Liver (tissue), 9 donors: ENCODE data around the gene HRCT1. TPM values are rescaled to one million over a fixed set of nuclear protein-coding genes. Genes with fewer than 3 reads are reported as not detected.

Experiments used
- DNase-seq: peaks from one replicate; pipeline ENCODE4 v3.0.0-alpha.2; 2017; ENCODE audit warnings: low spot score
- H3K27ac ChIP-seq, 2 donors: one replicate each; pipeline ENCODE4 v1.7.0; 2013; ENCODE audit warnings: inconsistent platforms in 2 of 2, low read length in 2 of 2, control low read depth in 1 of 2, low read depth in 1 of 2, mild to moderate bottlenecking in 1 of 2
- H3K27me3 ChIP-seq, 4 donors: one replicate each; pipeline versions ENCODE4 v1.6.1 to v1.7.0; 2013; ENCODE audit warnings: low read length in 3 of 4, inconsistent platforms in 1 of 4, mild to moderate bottlenecking in 1 of 4, moderate library complexity in 1 of 4; ENCODE audit not compliant: control insufficient read depth in 4 of 4, insufficient read depth in 4 of 4
- H3K36me3 ChIP-seq, 4 donors: one replicate each; pipeline versions ENCODE4 v1.6.1 to v1.7.0; 2013; ENCODE audit warnings: low read length in 3 of 4, mild to moderate bottlenecking in 3 of 4, low read depth in 1 of 4, moderate library complexity in 1 of 4; ENCODE audit not compliant: control insufficient read depth in 4 of 4, insufficient read depth in 3 of 4
- H3K4me1 ChIP-seq, 4 donors: one replicate each; pipeline versions ENCODE4 v1.6.1 to v1.7.0; 2013; ENCODE audit warnings: low read length in 3 of 4, mild to moderate bottlenecking in 3 of 4, moderate library complexity in 1 of 4; ENCODE audit not compliant: control insufficient read depth in 4 of 4, insufficient read depth in 4 of 4
- H3K4me3 ChIP-seq, 3 donors: one replicate each; pipeline versions ENCODE4 v1.6.1 to v1.7.0; 2013; ENCODE audit warnings: low read length in 3 of 3, control low read depth in 1 of 3, low read depth in 1 of 3, mild to moderate bottlenecking in 1 of 3
- H3K9ac ChIP-seq, 2 donors: one replicate each; pipeline ENCODE4 v1.7.0; 2013; ENCODE audit warnings: low read length in 2 of 2, mild to moderate bottlenecking in 2 of 2, moderate library complexity in 2 of 2, control low read depth in 1 of 2, low read depth in 1 of 2
- H3K9me3 ChIP-seq, 4 donors: one replicate each; pipeline versions ENCODE4 v1.6.1 to v1.7.0; 2013; ENCODE audit warnings: low read length in 3 of 4; ENCODE audit not compliant: control insufficient read depth in 4 of 4
- ATF3 ChIP-seq: IDR thresholded peaks from 2 replicates; pipeline ENCODE4 v1.6.1; 2016; ENCODE audit warnings: antibody characterized with exemption
- CTCF ChIP-seq: fragments of 150-350 bp; IDR thresholded peaks from 2 replicates; pipeline ENCODE4 v1.5.1; 2017; ENCODE audit warnings: improper control_type of control experiment, low read depth, low read length; ENCODE audit not compliant: missing input control
- EGR1 ChIP-seq, 2 donors: IDR thresholded peaks; 2 replicates each; pipeline ENCODE4 v1.6.1; 2016 to 2018; ENCODE audit warnings: antibody characterized with exemption in 2 of 2, low read depth in 2 of 2
- JUND ChIP-seq, 2 donors: IDR thresholded peaks; 2 replicates each; pipeline ENCODE4 v1.6.1; 2016; ENCODE audit warnings: antibody characterized with exemption in 2 of 2
- NR2F2 ChIP-seq: IDR thresholded peaks from 2 replicates; pipeline ENCODE4 v1.6.1; 2016; ENCODE audit warnings: antibody characterized with exemption
- RAD21 ChIP-seq, 2 donors: IDR thresholded peaks; 2 replicates each; pipeline ENCODE4 v1.6.1; 2016; ENCODE audit warnings: antibody characterized with exemption in 2 of 2, mild to moderate bottlenecking in 2 of 2
- RXRA ChIP-seq, 2 donors: IDR thresholded peaks; 2 replicates each; pipeline ENCODE4 v1.6.1; 2017 to 2018; ENCODE audit warnings: antibody characterized with exemption in 2 of 2, mild to moderate bottlenecking in 1 of 2
- ZBTB33 ChIP-seq: IDR thresholded peaks from 2 replicates; pipeline ENCODE4 v1.6.1; 2016; ENCODE audit warnings: antibody characterized with exemption
- WGBS: extraction: QIAGEN DNeasy Blood & Tissue Kit; methylation state at CpG from one replicate; pipeline ENCODE4 v1.1.7; 2013; 5-methylcytosine and 5-hydroxymethylcytosine counted together
- polyA plus RNA-seq, 2 donors: library from polyadenylated mRNA; stranded (reverse) in 1 of 2; unstranded in 1 of 2; fragments of 200-250 nt in 1 of 2; fragments of >200 nt in 1 of 2; fragmentation: Nextera tagmentation in 1 of 2; extraction: Ambion mirVana in 1 of 2; gene quantifications; one replicate each; pipeline versions ENCODE4 v1.2.1 to v1.2.3, GENCODE V29; 2013 to 2015
- total RNA-seq, 2 donors: library from RNA; depleted of rRNA; stranded (reverse); fragments of >200 nt; gene quantifications; one replicate each; pipeline ENCODE4 v1.2.3, GENCODE V29; 2014
- donor health status: healthy.
- donor health status: healthy.
- donor health status: healthy.
- donor health status: healthy.
- donor health status: healthy.

HRCT1 gene
- total and polyA plus RNA-seq, 4 donors: 0.08 to 2.9 (median 0.27) TPM

GRCh38 chr9:35952526-35953191 lies 46.7 kb downstream of the HRCT1 start:
- no peak overlapping the region for H3K9ac ChIP-seq
- no peaks in the 10 kb centered on the region for H3K4me1 ChIP-seq
- no peak overlapping the region for H3K4me3 ChIP-seq
- no peaks in the 10 kb centered on the region for H3K9me3 ChIP-seq
- 69% methylated on average over 6 of the region's 6 CpGs for WGBS
- no peak for DNase-seq
- H3K36me3 ChIP-seq: no peaks in the 10 kb centered on the region
- TF ChIP-seq CTCF (no peak), RXRA (IDR thresholded peaks at IDR 0.05) (no peak), ZBTB33 (no peak), ATF3 (no peak)
- peaks cover 0 to 2% (median 0%) of the 10 kb centered on the region in 4 donors for H3K27me3 ChIP-seq
- H3K27ac ChIP-seq: no peak overlapping the region

- Histone ChIP-seq H3K27me3 (peaks cover 0 to 2% (median 0%) of the 10 kb centered on the region in 4 donors), H3K4me3 (no peak overlapping the region)
- 9% methylated on average over 6 of the region's 6 CpGs for WGBS
These were observed 49.0 kb downstream of the HRCT1 start for GRCh38 chr9:35954942-35955546.

More at GRCh38 chr9:35954942-35955546, 49.0 kb downstream of the HRCT1 start:
- no peaks in the 10 kb centered on the region for H3K36me3 ChIP-seq
- TF ChIP-seq RAD21 (IDR thresholded peaks at IDR 0.05): peak; percentile 87 to 93
- no peak for TF ChIP-seq ATF3
- TF ChIP-seq ZBTB33: no peak
- no peak for TF ChIP-seq JUND (IDR thresholded peaks at IDR 0.05)
- TF ChIP-seq EGR1 (IDR thresholded peaks at IDR 0.05; ENCODE audit: low read depth in 2 of 2): no peak
- no peak for TF ChIP-seq NR2F2
- peak; percentile 78 for TF ChIP-seq CTCF
- H3K27ac ChIP-seq: no peak overlapping the region
- no peaks in the 10 kb centered on the region for H3K4me1 ChIP-seq
- no peak for DNase-seq
- no peaks in the 10 kb centered on the region for H3K9me3 ChIP-seq
- no peak overlapping the region for H3K9ac ChIP-seq
